C1 segment of cervical spinal cord (tissue), 14 donors: Measurements from ENCODE around the gene ROR1.

Source experiments
- DNase-seq, 14 donors: peaks; one replicate each; lab custom pipeline; 2025; lab: John Stamatoyannopoulos, UW

The ROR1 gene

DNA sequence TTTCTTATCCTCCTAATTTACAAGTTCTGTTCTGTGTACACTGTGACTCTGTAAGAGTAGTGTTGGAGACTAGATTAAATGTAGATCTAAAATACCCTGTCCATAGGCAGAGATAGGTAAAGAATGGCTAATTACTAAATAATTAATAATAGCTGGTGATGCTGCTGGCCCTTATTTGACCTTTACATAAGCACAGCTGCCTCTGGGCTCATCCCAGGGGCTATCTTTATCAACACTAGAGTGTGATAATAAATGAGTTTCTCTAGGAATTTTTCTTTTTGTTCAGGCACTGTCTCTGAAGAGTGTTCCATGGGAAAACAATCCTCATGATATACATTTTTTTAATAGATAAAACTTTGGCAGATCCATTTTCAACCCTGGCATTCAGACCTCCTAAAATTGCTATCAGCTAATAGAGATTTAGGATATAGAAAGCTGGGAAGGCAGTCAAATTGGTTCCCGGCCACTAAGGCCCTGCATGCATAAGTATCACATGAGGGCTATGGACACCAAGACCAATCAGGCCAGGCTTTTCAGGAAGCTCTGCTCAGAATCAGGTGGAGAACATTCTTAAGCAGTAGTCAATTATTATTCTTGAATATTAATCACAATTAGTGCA, 107.2 kb downstream of the ROR1 start:
- DNase-seq: no peak

- DNase-seq: no peak
Observed at GRCh38 chr1:63882048-63882704, 108.4 kb downstream of the ROR1 start.

- DNase-seq: peak in 1 of 14 donors; percentile 77
Observed at GRCh38 chr1:63883494-63884235, 109.8 kb downstream of the ROR1 start.

DNA sequence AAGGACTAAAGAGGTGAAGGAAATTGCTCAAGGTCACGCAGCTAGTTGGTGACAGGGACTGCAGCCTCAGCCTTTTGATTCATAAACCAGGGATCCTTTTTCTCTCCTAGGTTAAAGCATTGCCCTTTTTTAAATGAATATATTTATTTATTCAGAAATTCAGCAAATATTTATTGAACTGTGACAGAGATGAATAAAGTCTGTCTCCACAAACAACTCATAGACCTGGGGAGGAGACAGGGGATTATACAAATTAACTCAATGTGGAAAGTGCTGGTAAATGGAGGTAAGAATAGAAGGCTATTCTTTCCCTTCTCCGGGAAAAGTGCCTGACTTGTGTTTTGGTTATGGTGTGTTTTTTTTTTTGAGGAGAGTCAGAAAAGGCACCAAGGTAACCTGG, 110.7 kb downstream of the ROR1 start:
- DNase-seq: no peak

DNA sequence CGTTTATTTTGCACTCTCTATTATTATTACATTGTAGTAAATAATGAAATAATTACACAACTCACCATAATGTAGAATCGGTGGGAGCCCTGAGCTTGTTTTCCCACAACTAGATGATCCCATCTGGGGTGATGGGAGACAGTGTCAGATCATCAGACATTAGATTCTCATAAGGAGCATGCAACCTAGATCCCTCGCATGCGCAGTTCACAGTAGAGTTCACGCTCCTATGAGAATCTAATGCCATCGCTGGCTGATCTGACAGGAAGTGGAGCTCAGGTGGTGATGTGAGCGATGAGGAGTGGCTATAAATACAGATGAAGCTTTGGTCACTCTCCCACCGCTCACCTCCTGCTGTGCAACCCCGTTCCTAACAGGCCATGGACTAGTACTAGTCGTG, 112.1 kb downstream of the ROR1 start:
- DNase-seq: no peak

- DNase-seq: no peak
Observed at GRCh38 chr1:63886340-63886739, 112.5 kb downstream of the ROR1 start.

- DNase-seq: no peak
Observed at GRCh38 chr1:63887809-63888208, 114.0 kb downstream of the ROR1 start.

DNA sequence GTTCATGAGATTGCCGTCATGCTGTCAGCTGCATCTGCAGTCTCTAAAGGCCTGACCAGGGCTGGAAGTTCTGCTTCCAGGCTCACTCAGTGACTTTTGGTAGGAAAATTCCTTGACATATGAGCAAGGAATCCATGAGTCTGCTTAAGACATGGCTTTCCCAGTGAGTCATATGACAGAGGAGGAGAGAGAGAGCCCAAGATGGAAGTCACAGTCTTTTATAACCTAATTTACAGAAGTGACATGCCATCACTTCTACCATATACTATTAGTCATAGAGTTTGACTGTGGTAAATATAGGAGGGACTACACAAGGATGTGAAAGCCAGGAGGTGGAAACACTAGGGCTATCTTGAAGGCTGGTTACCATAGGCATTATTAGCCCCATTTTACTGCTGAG, 115.2 kb downstream of the ROR1 start:
- DNase-seq: no peak

- no peak for DNase-seq
Observed at GRCh38 chr1:63890468-63890867, 116.7 kb downstream of the ROR1 start.

GRCh38 chr1:63891060-63891690, 117.4 kb downstream of the ROR1 start:
- no peak for DNase-seq

DNA sequence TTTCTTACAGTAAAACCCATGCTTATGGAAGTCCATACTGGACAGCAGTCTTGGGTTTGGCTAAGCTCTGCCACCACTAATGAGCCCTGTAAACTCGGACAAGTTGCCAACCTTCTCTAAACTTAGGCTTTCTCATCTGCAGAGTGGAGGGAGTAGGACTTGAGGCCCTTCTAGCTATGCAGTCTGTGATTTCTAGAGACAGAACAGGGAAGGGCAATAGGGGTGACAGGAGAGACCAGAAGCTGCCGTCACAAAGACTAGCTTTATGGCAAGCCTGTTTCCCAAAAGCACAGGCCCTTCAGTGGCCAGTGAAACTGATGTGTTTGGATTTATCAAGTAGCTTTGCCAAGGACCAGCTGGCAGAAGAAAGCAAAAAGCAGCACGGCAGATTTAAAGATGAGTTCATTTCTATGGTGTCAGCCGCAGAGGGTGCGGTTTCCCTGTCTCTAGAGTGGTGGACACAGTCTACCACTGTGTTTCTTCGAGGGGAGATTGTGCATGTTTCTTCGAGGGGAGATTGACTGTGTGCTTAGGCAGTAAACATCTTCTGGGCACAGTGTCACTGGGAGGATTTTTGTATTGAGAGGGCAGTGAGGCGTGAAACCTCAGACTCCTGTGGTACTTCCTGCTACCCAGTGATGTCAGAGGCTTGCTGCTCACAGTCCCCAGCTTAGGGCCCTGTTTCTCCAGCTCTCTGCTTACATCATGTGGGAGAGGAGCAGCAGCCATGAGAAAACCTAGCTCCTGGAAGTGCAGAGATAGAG, 119.0 kb downstream of the ROR1 start:
- peak in 10 of 14 donors; percentile 9 to 89 (median 34) for DNase-seq

DNA sequence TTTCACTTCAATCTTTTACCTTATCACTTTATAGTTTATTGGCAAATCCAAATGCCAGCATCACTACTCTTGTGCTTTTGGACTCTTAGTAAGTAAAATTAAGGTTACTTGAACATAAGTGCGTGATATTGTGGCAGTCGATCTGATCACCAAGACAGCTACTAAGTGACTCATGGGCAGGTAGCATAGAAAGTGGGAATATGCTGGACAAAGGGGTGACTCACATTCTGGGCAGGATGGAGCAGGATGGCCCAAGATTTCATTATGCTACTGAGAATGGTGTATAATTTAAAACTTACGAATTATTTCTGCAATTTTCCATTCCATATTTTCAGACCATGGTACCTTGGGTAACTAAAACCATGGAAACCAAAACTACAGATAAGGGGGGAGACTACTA, 120.2 kb downstream of the ROR1 start:
- DNase-seq: no peak

DNA sequence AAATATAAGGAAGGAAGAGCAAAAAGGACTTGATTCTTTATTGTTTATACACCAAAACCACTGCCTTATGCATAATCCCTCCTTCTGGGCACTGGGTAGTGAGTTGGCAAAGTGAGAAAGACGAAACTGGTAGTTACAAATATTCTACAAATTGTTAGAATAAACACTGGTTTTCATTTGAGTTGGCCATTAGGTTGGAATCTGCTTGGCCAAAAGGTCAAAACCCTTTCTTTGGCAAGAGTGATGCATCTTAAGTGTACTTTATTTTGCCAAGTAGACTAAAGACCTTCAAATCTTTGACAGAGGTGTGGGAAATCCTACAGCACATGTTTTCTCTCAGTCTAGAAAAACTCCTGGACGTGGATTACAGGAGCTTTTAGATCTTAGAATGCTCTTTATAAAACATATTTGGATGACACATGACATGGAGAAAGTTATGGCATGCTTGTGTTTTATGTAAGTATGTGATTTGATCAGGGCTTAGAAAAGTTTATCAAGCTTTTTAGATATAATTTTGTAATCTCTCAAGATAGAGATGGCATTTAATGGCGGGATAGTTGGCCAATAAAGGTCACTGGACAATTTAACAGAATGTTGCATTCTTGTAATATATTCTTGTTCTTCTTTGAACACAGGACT, 120.9 kb downstream of the ROR1 start:
- no peak for DNase-seq

DNA sequence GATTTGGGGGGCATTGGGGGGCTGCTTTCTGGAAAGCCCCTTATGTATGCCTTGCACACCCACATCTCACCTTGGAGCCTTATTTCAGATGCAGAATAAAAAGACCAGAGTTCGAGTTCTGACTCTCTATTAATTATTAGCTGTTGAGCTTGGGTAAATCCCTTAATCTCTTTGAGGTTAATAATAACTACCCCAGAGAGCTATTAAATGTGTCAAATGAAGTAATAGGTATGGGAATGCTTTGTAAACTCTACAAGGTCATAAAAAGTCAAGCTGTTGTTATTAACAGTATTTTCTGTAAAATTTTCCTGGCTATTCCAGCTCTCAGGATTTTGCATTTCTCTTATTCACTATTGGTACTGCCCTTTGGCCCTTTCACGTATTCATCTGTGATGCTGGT, 122.9 kb downstream of the ROR1 start:
- no peak for DNase-seq

DNA sequence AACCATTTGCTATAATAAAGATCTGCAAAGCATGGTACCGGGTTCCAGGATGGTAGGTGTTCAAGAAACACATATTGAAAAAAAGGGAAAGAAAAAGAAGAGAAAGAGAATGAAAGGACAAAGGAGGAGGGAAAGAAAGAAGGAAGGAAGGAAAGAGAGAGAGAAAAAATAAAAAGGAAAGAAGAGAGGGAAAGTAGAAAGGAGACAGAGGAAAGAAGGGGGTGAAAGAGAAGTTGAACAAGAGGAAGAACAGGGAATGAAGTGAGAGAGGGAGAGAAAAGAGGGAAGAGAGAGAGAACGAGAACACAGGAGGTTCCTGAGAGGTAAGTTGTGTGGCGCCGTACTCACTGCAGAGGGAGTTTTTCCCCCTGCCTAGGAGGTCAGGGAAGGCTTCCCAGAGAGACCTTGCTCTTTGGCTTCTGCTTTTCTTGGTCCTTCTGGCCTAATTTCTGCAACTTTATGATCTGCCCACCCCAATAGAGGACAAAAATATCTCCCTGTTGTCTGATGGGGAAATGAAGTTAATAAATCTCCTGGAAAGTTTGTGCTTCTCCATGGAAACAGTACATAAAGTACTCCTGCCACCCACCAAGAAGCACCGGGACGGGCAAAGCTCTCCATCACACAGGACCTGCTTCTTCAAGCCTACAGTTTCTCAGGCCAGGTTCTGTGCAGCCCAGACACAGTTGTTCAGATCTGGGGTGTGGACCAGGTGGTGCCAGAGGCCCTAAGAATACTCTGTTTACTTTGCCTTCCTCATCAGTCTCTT, 124.8 kb downstream of the ROR1 start:
- DNase-seq: no peak

- DNase-seq: no peak
Observed at GRCh38 chr1:63901094-63901493, 127.3 kb downstream of the ROR1 start.

GRCh38 chr1:63902844-63903589, 129.2 kb downstream of the ROR1 start:
- no peak for DNase-seq

DNA sequence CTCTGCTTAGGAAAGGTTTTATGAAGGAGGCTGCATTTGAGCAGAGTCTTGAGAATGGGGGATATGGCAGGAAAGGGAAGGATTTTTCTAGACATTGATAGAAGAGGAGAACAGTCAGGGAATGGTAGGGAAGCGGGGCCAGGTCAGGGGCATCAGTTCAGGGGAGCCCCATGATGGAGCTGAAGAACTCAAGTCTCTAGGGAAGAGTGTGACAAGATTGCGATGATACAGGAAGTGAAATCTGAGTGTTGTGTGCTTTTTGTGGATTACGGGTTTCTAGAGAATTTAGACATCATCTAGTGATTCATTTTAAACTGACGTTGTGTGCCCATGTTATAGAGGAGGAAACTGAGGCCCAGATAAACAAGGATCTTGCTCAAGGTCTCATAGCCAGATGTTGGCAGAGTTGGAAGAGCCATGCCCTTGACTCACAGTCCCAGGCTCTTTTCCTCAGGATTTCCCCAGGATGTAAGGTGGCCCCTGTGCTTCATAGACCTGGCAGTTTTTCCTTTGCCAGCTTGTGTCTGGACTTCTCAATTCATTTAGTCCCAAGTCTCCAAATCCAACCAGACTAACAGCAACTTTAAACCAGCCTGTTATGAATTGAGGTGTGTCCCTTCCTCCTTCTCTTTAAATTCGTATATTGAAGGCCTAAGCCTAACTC, 130.3 kb downstream of the ROR1 start:
- no peak for DNase-seq

DNA sequence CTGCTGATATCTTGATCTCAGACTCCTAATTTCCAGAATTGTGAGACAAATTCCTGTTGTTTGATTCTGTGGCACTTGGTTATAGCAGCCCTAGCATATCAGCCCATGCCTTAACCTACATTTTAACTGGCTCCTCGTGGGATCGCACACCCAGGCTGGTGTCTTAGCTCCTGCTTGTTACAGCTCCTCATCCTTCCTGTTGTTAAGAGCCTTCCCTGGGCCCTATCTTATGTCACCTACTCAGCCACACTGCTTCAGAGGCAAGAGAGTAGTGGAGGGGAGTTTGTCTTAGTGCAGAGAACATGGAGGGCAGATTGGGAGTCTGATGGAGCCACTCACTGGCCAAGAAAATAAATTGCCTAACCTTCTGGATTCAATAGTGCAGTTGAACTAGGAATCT, 131.0 kb downstream of the ROR1 start:
- DNase-seq: no peak
